IPS-18c (cell line): ENCODE results near the gene ZNF597.
"Not testable (repeated sequence)": the region's sequence is repeated elsewhere in the genome, so short reads cannot be mapped to it uniquely, and the experiment has no call there.

Experiments
- H3K4me3 ChIP-seq: 2 replicates; pipeline ENCODE4 v1.7.0; 2013; ENCODE audit warnings: low read depth, mild to moderate bottlenecking, low read length, moderate library complexity; ENCODE audit not compliant: insufficient read depth
- H3K9me3 ChIP-seq: one replicate; pipeline ENCODE4 v1.6.1; 2013; ENCODE audit warnings: mild to moderate bottlenecking, low read length, moderate library complexity; ENCODE audit not compliant: control insufficient read depth, insufficient read depth

ZNF597 gene

GRCh38 chr16:3478242-3478925 lies 35.1 kb upstream of the ZNF597 start:
- peaks cover 2% of the 10 kb centered on the region for H3K9me3 ChIP-seq
- H3K4me3 ChIP-seq: no peak overlapping the region

- no peaks in the 10 kb centered on the region for H3K9me3 ChIP-seq
These were observed 33.1 kb upstream of the ZNF597 start for GRCh38 chr16:3476409-3476808.

GRCh38 chr16:3475604-3476375 lies 32.5 kb upstream of the ZNF597 start:
- no peaks in the 10 kb centered on the region for H3K9me3 ChIP-seq
- no peak overlapping the region for H3K4me3 ChIP-seq

More at GRCh38 chr16:3476409-3476808, 33.1 kb upstream of the ZNF597 start:
- H3K4me3 ChIP-seq: no peak overlapping the region

GRCh38 chr16:3474870-3475269 lies 31.6 kb upstream of the ZNF597 start:
- not testable (repeated sequence) for H3K4me3 ChIP-seq, H3K9me3 ChIP-seq

- Histone ChIP-seq H3K4me3 (no peak overlapping the region), H3K9me3 (no peaks in the 10 kb centered on the region)
These were observed 31.0 kb upstream of the ZNF597 start for GRCh38 chr16:3474136-3474779.

- H3K4me3 ChIP-seq, H3K9me3 ChIP-seq: not testable (repeated sequence)
These were observed 30.3 kb upstream of the ZNF597 start for GRCh38 chr16:3473596-3473943.

- H3K4me3 ChIP-seq: no peak overlapping the region
- H3K9me3 ChIP-seq: no peaks in the 10 kb centered on the region
These were observed 29.7 kb upstream of the ZNF597 start for GRCh38 chr16:3472878-3473595.

- Histone ChIP-seq H3K4me3 (no peak overlapping the region), H3K9me3 (no peaks in the 10 kb centered on the region)
These were observed 28.3 kb upstream of the ZNF597 start for GRCh38 chr16:3471518-3472176.

- no peaks in the 10 kb centered on the region for H3K9me3 ChIP-seq
These were observed 27.4 kb upstream of the ZNF597 start for GRCh38 chr16:3470723-3471122.

GRCh38 chr16:3469736-3470135 lies 26.4 kb upstream of the ZNF597 start:
- H3K4me3 ChIP-seq: no peak overlapping the region
- H3K9me3 ChIP-seq: no peaks in the 10 kb centered on the region

More at GRCh38 chr16:3470723-3471122, 27.4 kb upstream of the ZNF597 start:
- no peak overlapping the region for H3K4me3 ChIP-seq

- no peaks in the 10 kb centered on the region for H3K9me3 ChIP-seq
- H3K4me3 ChIP-seq: peak overlapping the region; percentile 34
These were observed 25.2 kb upstream of the ZNF597 start for GRCh38 chr16:3468501-3468900.

GRCh38 chr16:3467921-3468320 lies 24.6 kb upstream of the ZNF597 start:
- peak overlapping the region; percentile 34; the same call in 1 of the 2 replicates for H3K4me3 ChIP-seq
- H3K9me3 ChIP-seq: no peaks in the 10 kb centered on the region

GRCh38 chr16:3467182-3467581 lies 23.9 kb upstream of the ZNF597 start:
- Histone ChIP-seq H3K4me3 (no peak overlapping the region), H3K9me3 (no peaks in the 10 kb centered on the region)

GRCh38 chr16:3465911-3466584 lies 22.7 kb upstream of the ZNF597 start:
- no peaks in the 10 kb centered on the region for H3K9me3 ChIP-seq
- no peak overlapping the region for H3K4me3 ChIP-seq

GRCh38 chr16:3465301-3465700 lies 22.0 kb upstream of the ZNF597 start:
- Histone ChIP-seq H3K4me3 (no peak overlapping the region), H3K9me3 (no peaks in the 10 kb centered on the region)

GRCh38 chr16:3461151-3461550 lies 17.8 kb upstream of the ZNF597 start:
- Histone ChIP-seq H3K9me3 (no peaks in the 10 kb centered on the region), H3K4me3 (no peak overlapping the region)

- H3K9me3 ChIP-seq: no peaks in the 10 kb centered on the region
- no peak overlapping the region for H3K4me3 ChIP-seq
These were observed 17.3 kb upstream of the ZNF597 start for GRCh38 chr16:3460585-3460984.
